Measurements from ENCODE around the gene KCNG2.

- no peak for TF ChIP-seq CTCF (IDR thresholded peaks at IDR 0.05; ENCODE audit: low read depth, low read length)
- no peak for TF ChIP-seq EZH2phosphoT487 (IDR thresholded peaks at IDR 0.05; ENCODE audit: low read depth)
These were observed 136.0 kb downstream of the KCNG2 start for GRCh38 chr18:79933765-79934164.
